Activated CD8-positive, alpha-beta memory T cell treated with anti-CD3 and anti-CD28 coated beads for 4 hours (primary cell): ENCODE measurements around the gene ACACB.

Source experiments
- DNase-seq, 2 donors: peaks; one replicate each; pipeline ENCODE4 v3.0.0-alpha.2; 2020; ENCODE audit warnings: low read depth in 2 of 2

ACACB gene

DNA sequence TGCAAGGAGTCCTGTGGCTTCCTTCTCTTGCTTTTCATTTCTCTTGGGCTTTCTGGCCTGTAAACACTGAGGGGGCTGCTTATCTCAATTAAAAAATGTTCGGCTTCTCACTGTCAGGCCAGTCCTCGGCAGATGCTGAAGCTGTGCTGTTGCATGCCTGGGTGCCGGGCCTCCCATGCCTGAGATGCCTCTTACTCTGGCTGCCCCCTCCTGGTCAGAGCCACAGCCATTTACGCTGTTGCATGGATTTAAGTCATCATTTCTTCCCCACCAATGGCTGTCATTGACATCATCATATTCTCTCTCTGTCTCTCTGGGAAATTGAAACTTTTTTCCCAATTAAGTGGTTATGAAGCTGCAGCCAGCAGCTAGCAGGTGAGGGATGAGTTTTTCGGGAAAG, 139.0 kb downstream of the ACACB start:
- no peak for DNase-seq

DNA sequence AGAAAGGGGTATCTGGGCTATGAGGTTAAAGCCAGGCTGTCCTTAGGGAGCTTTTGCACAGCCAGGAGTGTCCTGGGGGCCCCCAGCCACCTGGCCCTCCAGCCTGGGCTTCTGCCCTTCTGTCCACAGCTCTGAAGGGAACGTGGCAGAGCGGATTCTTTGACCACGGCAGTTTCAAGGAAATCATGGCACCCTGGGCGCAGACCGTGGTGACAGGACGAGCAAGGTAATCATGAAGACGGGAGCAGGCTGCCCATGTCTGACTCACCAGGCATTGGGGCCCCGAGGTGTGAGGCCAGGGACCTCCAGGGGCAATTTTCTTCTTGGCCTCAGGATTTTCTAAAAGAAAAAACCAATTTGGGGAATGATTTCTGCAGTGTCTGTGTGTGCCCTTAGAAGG, 139.6 kb downstream of the ACACB start:
- DNase-seq: no peak

DNA sequence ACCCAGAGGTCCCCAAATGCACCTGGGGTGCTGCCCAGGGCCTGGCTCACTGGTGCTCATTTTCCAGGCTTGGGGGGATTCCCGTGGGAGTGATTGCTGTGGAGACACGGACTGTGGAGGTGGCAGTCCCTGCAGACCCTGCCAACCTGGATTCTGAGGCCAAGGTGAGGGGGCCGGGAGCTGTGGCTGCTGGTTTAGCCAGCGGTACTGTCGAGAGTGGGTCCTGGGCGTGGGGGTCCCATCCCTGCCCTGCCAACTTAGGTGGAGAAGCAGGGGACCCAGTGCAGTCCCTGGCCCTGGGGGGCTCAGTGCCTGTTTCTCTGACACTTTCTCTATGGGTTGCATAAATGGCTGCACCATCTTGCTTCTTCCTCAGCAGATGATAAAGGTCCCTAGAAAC, 141.8 kb downstream of the ACACB start:
- no peak for DNase-seq

DNA sequence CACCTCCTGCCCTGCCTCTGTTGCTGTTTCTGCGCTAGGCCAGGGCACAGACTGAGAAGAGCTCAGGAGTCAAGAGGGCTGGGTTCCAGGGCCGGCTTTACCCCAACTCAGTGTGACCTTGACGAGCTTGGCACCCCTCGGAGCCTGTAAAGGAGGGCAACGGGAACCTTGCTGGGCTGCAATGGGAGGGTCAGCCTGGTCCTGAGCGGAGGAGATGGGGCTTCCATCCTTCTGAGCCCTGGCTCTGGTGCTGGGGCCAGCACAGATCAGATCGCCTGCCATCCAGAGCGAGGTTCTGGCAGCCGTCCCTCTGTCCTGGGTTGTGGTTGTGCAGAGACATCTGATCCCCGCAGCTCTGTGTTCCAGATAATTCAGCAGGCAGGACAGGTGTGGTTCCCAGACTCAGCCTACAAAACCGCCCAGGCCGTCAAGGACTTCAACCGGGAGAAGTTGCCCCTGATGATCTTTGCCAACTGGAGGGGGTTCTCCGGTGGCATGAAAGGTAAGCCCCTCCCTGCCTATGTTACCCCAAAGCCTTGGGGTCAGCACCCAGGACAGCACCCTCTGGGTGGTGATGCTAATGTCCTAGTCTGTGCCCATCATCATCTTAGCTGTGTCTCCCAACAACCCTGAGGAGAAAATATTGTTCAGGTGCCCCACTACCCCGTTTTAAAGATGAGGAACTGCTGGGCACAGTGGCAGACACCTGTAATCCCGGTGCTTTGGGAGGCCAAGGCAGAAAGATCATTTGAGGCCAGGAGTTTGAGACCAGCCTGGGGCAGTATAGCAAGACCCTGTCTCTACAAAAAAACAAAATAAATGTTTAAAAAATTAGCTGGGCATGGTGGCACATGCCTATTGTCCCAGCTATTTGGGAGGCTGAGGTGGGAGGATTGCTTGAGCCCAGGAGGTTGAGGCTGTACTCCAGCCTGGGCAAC, 142.5 kb downstream of the ACACB start:
- DNase-seq: no peak

DNA sequence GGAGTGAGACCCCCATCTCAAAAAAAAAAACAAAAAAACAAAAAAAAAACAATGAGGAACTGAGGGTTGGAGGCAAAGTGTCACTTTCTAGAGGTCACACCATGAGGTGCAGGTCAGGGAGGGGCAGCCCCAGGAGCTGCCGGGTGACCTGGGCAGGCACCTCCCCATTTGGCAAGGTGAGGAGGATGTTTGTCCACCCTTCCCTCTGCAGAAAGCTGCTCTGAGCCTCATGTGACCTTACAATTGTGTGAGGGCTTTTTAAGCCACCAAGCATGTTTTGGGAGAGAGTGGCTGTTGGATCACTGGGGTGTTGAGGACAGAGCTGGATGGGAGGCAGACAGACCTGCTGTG, 143.1 kb downstream of the ACACB start:
- DNase-seq: no peak

DNA sequence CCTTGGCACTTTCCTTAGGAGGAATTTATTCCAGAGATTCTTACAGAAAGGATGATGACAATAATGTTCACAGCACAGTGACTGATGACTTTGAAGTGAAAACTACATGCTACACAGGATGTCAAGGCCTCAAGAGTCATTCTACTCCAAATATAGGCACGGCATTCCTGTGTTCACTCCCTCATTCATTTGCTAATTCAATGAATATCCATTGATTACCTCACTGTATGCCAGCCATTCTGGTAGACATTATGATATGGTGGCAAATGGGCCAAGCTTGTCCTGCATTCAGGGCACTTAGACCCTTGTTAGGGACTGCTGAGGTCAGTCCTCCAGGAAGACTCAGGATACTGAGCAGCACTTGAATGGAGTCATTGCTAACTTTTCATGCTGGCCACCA, 144.7 kb downstream of the ACACB start:
- no peak for DNase-seq

DNA sequence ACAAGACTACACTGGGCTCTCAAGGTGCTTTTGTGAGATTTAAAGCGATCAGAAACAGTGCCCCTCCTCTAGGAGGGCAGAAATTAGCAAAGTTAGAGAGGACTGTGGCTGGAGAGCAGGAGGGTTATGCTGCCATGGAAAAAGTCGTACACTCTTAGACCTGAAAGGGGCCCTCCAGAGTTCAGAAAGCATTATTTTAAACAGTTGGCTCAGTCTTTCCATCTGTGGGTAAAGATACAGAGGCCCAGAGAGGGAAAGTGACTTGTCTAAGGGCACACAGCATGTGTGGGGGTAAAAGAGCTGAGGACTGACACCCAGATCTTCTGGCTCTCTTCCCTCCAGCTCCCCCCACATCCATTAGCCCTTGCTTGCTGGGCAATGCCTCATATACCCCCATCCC, 145.6 kb downstream of the ACACB start:
- no peak for DNase-seq

DNA sequence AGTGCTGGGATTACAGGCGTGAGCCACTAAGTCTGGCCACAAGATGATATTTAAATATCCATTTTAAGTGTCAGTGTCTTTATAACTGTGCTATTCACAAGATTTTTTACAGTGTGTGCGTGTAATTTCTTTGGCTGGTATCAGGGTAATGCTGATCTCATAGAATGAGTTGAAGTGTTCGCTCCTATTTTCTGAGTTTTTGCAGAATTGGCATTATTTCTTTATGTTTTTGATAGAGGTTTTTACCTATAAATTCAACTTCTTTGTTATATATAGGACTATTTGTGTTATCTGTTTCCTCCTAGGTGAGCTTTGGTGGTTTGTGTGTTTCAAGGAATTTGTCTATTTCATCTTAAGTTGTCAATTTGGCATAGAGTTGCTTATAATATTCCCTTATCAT, 147.1 kb downstream of the ACACB start:
- no peak for DNase-seq

DNA sequence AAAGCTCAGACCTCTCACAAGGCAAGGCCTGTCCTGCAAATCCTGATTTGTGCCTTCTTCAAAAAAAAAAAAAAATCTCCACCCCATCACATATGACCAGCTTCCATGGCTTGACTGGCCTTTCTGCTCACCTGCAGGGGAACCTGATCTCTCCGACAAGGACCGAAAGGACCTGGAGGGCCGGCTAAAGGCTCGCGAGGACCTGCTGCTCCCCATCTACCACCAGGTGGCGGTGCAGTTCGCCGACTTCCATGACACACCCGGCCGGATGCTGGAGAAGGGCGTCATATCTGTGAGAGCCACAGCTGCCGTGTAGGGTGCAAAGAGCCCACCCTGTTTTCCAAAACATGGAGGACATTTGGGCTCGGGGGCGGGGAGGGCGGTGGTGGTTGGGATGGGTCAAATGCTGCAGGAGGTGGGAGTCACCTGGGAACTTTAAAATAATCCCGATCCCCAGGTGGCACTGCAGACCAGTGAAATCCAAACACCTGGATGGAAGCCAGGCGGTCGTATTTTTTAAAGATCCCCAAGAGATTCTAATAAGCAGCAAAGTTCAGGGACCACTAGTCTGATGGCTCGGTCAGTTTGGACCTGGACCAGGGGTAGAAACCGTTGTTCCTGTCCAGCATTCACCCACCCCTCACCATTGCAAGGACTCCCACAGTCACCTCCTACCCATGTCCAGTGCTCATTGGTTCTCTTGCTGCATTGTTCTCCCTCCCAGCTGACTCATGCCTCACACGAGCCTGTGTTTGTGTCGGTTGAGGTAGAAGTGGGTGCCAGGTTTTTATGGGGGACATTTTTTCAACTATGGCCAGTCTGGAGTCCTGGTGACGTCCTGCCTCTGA, 147.9 kb downstream of the ACACB start:
- no peak for DNase-seq

DNA sequence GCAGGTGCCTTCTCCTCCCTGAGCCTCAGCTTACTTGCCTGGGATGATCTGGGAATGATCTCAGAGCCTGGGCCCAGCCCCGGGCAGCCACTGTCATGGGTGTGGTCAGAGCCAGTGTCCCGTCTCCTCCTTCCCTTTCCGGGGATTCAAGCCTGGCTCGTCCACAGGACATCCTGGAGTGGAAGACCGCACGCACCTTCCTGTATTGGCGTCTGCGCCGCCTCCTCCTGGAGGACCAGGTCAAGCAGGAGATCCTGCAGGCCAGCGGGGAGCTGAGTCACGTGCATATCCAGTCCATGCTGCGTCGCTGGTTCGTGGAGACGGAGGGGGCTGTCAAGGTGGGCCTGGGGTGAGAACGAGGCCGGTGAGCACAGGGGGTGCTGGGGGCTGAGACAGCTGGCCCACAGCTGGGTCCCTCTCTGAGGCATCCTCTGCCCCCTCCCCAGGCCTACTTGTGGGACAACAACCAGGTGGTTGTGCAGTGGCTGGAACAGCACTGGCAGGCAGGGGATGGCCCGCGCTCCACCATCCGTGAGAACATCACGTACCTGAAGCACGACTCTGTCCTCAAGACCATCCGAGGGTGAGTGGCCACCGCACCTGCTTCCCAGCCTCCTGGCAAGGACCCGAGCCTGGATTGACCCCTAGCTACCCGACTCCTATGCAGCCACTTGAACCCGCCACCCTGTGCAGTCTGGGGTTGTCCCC, 148.7 kb downstream of the ACACB start:
- no peak for DNase-seq

DNA sequence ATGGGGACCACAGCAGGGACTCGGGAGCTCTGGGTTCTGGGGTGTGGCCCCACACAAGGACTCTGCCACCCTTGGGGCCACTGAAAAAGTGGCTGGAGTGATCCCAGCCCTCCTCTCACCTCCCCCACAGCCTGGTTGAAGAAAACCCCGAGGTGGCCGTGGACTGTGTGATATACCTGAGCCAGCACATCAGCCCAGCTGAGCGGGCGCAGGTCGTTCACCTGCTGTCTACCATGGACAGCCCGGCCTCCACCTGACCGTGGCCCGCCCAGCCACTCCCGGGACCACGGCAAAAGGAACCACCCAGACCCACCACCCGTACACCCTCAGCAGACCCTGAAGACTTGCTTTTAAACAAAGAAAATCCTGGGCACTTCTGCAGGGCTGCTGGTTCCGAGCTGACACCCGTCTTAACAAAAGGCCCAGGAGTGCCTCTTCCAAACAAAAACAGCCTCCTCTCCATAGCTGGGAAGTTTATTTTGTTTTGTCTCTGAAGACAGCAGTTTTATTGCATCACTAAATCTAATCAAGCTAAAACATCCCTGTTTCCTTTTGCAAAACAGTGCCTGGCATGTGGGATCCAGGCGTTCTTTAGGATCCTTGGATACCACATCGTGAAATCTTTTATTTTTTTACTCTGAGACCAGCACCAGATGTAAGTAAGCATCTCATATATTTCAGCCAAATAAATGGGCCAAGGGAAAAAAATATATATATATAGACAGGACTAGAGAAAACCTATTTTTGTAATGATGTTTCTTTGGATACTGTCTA, 149.9 kb downstream of the ACACB start:
- DNase-seq: no peak

DNA sequence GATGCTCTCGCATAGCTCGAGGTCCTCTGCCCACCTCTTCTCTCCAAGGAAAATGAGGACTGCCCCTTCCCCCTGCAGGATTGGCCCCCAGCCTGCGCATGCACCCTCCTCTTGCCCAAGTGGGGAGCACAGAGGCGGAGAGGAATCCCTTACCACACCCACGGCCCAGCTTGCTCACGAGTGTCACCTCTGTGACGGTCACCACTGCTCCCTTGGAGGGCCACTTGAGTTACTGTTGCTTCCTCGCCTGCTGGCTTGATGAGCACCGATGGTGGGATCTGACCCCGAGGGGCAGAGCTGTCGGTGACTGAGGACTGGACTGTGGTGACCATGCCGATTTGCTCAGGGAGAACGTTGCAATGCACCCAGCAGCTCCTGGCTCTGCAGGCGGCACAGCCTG, 151.0 kb downstream of the ACACB start:
- DNase-seq: no peak

DNA sequence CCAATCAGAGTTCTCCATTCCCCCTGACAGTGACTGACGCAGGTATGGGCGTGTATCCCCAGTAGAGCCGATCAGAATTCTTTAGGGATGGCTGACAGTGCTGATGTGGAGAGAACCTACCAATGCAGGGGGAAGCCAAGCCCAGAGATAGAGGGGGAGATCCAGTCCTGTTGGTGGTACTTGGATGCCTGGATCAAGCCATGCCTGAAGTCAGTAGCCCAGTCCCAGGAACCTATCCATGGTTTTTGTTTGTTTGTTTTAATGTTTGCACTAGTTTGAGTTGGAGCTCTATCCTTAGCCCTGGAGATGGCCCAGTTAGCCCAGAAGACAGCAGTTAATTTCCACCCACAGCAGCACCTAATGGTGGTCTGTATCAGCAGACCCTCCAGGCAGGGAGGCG, 152.5 kb downstream of the ACACB start:
- no peak for DNase-seq

DNA sequence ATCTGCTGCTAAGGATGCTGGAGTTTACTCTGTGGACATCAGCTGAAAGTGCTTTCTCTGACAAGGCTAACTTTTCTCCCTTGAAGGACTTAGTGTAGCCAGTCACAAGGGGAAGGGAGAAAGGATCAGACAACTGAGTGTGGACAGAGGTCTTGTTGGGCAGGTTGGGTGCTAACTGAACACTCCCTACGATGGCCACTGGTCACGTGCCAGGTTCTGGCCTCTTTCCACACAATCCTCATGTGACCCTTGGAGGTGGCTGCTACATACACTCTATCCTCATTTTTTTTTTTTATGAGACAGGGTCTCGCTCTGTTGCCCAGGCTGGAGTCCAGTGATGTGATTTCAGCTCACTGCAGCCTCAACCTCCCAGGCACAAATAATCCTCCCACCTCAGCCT, 153.0 kb downstream of the ACACB start:
- no peak for DNase-seq

DNA sequence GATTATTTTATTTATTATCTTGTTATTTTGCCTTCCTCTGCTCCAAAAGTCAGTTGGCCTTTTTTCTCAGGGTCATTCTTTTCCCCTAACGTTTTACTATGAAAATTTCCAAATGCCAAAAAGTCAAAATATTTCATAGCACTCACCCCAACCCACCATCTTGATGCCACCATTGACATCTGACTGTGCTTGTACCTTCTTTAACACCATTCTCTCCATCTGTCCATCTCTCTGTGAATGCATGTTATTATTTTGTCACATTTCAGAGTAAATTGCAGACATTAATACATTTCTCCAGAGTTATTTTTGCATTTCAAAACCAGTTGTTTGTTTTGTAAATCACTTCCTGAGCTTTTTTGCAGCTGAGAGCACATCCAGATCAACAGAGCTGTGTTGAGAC, 154.1 kb downstream of the ACACB start:
- no peak for DNase-seq

DNA sequence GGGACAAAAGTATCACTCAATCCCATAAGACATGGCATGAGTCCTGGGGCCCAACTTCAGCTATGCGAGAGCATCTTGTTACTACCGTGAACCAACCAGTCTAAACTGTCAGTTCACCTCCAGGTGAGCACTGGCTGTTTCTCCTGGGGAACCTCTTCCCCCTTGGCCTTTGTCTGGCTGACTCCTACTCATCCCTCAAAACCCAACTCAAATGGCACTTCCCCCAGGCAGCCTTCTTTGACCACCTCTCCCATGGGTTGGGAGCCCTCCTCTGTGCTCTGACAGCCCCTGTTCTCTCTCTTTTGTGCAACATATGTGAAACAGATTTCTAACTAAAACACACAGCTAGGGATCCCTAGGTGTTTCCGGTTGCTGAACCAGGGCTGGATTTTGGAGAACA, 155.0 kb downstream of the ACACB start:
- no peak for DNase-seq

DNA sequence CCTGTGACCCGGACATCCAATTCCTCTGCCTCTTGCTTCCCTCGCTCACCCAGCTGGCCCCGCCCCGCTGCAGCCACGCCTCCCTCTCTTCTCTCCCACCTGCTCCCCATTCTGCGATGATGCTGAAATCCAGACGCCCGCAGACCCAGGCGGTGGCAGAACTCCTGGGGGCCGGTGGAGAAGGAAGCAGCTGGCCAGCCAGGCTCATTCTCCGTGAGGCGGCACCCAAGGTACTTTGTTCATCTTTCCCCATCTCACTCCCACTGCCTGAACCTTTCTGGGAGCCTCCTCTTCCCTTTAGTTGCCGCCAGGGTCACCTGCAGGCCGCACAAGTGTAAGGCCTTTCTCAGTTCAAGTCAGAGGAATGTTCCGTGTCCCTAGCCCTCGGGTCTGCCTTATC, 157.0 kb downstream of the ACACB start:
- DNase-seq: no peak

DNA sequence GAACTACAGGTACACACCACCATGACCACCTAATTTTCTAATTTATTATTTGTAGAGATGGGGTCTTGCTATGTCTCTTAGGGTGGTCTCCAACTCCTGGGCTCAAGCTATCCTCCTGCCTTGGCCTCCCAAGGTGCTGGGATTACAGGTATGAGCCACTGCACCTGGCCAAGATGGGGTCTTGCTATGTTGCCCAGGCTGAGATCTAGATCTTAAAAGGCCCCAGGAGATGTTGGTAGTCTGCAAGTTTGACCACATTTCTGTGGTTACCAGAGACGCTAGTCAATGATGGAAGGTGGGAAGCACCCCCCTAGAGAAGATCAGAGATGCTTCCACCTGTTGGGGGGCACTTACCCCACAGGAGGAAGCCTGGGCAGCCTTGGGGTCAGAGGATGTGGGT, 158.0 kb downstream of the ACACB start:
- no peak for DNase-seq

DNA sequence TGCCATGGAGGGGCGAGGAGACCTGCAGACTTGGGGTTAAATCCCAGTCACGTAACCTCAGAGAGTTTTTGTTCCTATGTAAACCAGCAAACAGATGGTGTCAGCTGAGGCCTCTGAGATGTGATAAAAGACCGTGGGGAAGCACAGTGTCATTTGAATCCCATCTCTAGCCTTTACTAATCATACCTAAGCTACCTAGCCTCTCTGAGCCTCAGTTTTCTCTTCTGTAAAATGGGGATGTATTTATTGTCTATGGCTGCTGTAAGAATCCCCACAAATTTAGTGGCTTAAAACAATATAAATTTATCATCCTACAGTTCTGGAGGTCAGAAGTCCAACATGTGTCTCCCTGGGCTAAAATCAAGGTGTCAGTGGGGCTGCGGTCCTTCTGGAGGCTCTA, 158.8 kb downstream of the ACACB start:
- DNase-seq: no peak

DNA sequence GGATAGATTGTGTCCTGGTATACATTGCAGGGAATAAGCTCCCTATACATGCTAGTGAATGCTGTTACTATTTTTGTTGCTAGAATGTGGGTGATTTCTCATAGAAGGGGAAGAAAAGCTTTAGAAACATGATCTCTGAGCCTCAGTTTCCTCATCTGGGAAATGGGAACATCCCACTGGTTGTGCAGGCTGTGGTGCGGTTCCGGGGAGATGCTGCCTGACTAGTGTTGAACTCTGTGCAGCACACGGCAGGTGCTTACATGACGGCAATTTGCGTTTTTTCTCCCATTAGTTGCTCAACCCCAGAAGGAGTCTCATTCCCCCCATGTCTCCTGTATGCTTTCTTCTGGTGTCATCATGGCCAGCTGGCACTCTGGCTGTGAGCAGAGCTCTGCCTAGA, 159.8 kb downstream of the ACACB start:
- no peak for DNase-seq

DNA sequence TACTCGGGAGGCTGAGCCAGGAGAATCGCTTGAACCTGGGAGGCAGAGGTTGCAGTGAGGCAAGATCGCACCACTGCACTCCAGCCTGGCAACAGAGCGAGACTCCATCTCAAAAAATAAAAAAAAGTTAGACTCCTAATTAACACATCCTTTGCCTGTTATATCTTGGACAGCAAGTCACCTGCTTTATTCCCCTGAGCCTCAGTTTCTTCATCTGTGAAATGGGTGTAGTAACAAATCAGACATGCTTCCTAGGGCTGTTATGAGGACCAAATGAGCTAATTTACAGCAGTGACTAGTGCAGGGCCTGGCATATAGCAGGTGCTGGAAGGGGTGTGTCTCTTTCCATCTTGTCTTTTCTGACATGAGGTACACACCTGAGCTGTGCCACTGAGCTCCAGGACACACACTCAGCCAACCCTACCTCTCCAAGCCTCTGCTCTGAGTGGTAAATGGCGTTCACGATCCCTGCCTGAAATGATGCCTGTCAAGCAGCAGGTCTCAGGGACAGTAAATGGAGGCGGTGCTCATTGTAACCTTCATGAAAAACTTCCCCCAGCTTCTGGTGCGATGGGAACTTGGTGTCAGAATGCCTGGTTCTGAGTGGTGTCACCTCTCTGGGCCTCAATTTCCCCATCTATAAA, 161.0 kb downstream of the ACACB start:
- no peak for DNase-seq
